Sciatic nerve (tissue), 2 donors: Measurements from ENCODE around the gene PLXNC1. TPM values are rescaled to one million over a fixed set of nuclear protein-coding genes. Genes with fewer than 3 reads are reported as not detected.

ENCODE experiments used
- ATAC-seq: fragments of 200-7000 bp; cut with Tn5 transposase; one replicate; pipeline ENCODE4 v1.9.1; 2020; ENCODE audit warnings: mild to moderate bottlenecking, moderate library complexity
- DNase-seq: peaks from one replicate; pipeline ENCODE4 v3.0.0-alpha.2; 2020; ENCODE audit warnings: low spot score
- intact Hi-C: fragments of 100-400 bp; cut with DNase I; formaldehyde crosslinking; loops from one replicate; pipeline ENCODE4 v1.14.2; 2022
- total RNA-seq: library from RNA; stranded (reverse); fragmentation: NEBNext Ultra II Directional; extraction: Animal tissue kit (Norgen Biotek cat#: 25700); gene quantifications from one replicate; pipeline ENCODE4 v1.2.1, GENCODE V29; 2021
- donor health status: DM: no; HTN: no; CAD: no.
- donor health status: DM: no; HTN: no; CAD: no.

The PLXNC1 gene
- total RNA-seq, 1 donor from 2014 or later, result 22.8 TPM

DNA sequence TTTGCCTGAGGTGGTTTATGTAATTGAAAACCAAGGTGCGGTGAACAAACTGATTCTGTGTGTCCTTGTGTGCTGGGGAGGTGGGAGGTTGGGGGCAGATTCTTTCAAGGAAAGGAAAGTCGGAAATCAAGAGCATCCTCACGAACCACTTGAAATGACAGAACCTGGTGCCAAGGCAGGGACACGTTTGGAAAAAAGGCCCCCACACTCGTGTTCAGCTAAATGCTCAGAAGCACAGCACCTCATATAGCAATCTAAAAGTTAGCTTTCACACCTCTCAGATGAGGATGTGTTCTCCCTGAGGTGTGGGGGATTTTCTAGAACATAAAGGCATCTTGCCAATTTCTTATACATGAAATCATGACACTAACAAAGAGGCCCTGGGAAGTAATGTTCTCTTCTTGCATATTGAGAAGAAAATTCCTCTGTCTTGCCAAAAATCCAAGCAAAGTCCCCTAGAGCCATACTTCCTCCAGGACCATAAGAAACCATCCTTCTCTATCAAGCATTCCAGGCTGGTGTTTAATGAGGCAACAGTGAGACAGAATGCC lies 119.6 kb downstream of the PLXNC1 start:
- intact Hi-C loops, result no loop called here
- DNase-seq (no peak), ATAC-seq (no peak)

DNA sequence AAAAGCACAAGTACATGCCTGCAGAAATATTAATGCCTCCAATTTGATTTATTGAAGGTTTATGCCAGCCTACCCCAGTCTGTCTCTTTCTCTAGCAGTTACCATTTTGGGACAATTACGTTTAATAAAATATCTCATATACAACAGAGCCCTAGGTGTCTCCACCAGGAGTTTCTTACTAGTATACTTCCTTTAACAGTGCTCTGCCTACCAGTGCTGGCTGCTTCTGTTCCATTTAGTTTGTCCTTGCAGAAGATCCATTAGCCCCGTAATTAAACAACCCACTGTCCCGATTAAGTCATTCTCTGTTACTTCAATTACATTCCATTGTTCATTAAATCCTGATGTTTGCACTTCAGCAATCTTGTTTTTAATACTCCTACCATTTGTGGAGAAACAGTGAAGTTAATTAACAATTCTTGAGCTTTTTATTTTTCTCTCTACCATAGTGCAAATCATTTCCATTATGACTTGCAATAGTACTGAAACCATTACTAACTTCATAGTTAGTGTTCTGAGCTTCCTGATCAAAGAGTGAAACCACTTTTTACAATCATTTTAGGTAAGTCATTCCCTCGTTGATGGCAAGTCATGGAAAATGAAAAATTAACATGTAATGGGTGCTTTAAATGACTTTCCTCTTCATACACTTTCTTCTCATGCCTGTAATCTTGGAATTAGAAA lies 121.1 kb downstream of the PLXNC1 start:
- no peak for ATAC-seq
- no peak for DNase-seq
- intact Hi-C loops, result no loop called here

DNA sequence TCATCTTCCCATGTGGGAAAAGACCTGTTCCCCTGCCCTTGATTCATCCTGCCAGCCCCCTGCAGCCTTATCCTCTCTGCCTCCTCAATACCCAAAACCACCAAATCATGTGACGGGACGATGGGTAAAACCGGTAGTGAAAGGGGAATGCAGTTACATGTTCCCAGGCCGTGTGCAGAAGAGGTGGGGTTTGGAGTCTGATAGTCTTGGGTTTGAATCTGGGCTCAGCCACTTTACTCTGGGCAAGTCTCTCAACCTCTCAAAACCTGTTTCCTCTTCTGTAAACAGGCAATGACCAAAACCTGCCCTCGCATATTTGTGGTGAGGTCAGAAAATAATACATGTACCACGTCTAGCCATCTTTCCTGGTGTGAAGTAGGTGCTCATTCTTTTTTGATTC lies 123.0 kb downstream of the PLXNC1 start:
- ATAC-seq, result no peak
- no peak for DNase-seq
- intact Hi-C loops, result no loop called here

DNA sequence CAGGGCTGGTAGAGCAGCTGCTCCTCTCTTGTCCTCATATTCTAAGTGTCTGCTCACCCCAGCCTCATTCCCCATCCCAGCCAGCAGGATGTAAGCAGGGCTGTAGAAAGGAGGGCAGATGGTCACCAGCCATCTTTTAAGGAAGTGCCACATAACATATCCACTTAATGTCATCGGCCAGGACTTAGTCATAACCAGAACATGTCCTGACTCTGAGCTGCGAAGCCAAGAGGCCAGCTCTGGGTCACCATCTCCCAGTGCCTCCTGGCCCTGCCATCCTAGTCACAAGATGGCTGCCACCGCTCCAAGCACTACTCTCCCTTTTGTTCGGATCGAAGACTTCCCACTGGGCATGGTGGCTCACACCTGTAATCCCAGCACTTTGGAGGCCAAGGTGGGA lies 123.9 kb downstream of the PLXNC1 start:
- DNase-seq, result no peak
- intact Hi-C loops, result no loop called here
- no peak for ATAC-seq

DNA sequence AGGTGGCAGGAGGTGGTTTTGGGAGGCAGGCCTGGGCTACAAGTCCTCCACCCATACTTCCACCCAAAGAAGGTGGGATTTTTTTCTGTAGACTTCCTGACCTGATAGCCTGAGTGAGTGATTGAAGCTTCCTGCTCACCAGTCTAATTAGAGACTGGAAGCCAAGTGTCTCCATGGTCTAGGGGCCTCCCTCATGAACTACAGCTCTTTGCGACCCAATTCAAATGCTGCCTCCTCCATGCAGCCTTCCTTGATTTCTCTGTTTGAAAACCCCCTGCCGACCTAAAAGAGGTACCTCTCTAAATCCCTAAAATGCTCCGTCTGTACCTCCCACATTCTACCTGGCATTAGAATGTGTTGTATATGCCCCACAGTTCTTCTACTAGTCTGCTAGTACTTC lies 124.9 kb downstream of the PLXNC1 start:
- ATAC-seq (no peak), DNase-seq (no peak)
- intact Hi-C loops, result no loop called here

DNA sequence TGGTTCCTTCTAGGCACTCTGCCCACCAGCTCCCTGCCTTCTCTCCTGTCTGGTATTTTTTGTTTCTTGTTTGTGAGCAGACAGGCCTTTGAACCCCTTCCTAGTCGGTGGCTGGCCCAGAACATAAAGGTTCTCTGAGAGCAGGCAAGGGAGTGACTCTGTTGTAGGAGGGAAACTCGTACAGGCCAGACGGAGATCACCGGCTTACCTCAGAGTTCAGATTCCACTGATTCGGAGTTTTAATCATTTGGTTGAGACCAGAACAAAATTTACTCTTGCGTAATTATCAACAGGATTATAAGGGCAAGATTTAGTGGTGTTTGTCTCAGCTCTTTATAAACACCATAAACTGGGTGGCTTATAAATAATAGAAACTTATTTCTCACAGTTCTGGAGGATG lies 128.3 kb downstream of the PLXNC1 start:
- peak; percentile 73 for ATAC-seq
- intact Hi-C loops, result no loop called here

DNA sequence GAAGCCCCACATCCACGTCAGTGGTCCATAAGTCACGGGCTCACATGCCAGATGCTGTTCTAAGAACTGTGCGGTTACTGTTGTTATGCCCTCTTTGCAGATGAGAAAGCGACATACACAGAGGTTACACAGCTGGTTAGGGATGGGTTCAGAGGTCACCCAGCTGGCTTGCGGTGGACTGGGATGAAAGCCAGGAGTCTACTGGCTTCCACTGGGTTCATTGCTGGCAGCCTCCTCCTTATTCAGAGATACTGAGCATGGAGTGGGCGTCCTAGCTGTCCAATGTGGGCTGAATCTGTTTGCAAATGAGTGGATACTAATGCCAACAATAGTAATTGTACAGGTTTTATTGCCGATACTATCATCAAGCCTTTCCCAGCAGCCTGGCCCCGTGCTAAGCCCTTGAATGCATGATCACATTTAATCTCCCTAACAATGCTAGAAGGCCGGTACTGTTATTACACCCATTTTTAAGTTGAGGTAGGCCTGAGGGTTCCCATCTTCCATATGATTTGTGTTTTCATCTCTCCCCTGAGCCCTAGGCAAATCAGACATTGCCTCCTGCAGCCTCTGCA lies 129.1 kb downstream of the PLXNC1 start:
- intact Hi-C loops, result no loop called here
- DNase-seq (no peak), ATAC-seq (peak; percentile 95)

More for the DNA sequence above, 128.3 kb downstream of the PLXNC1 start:
- no peak for DNase-seq

DNA sequence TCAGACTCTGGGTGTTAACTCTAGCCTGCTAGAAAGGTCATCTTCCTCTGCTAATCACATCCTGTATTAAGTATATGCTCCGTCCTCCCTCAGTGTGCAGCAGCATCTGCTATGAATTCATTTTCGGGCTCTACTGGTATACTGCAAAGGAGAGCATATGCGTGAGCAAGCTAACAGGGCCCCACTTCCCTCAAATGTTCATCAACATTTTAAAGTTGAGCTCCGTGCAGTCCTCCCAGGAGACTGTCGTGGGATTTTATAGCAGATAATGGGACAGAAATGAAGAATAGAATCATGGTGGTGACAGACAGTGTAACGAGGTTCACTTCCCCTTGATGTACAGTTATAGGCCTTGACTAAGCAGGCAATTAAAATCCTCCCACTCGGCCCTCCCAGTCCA lies 131.7 kb downstream of the PLXNC1 start:
- intact Hi-C loops, result no loop called here
- ATAC-seq (no peak), DNase-seq (no peak)

DNA sequence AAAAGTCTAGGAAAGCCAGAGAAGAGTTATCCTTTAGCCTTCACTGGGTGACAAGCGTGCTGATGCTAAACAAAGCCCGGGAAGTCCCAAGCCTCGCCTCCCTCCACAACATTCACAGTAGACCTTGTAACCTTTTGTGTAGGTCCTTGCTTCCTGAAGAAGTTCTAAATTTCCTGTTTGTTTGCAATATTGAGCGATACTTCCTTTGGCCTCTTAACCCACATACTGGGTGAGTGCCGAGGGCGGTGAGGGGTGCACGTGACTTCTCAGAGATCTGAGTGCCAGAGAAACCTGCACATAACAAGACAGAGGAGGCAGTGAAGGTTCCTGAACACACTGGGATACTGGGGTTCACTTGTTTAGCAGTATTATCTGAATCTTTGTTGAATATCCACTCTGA lies 134.3 kb downstream of the PLXNC1 start:
- intact Hi-C loops, result no loop called here
- ATAC-seq, result peak; percentile 45
- no peak for DNase-seq

DNA sequence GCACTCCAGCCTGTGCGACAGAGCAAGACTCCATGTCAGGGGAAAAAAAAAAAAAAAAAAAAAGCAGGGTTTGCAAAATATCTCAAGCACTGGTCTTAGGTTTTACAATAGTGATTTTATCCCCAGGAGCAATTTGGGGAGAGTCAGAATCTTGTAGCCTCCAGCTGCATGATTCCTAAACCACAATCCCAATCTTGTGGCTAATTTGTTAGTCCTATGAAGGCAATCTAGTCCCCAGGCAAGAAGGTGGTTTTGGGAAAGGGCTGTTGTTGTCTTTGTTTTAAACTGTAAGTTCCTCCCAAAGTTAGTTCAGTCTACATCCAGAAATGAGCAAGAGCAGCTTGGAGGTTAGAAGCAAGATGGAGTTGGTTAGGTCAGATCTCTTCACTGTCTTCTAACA lies 135.7 kb downstream of the PLXNC1 start:
- ATAC-seq, result no peak
- intact Hi-C loops, result no loop called here

DNA sequence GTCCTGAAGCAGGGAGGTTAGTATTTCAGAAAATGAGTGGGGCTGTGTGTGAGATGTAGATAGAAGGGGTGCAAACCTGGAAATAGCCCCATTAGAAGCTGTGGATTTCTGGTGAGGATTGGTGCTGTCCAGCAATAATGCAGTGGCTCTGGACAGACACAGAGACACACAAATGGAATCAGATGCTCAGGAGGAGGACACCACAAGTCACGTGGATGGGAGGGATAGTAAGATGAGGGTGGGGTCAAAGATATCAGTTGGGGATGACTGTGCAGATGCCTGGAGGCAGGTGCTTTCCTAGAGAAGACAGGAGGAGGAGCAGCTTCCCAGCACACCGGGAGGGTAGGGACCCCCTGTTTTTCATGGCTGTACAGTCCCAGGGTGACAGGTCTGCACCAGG lies 136.5 kb downstream of the PLXNC1 start:
- DNase-seq (no peak), ATAC-seq (no peak)
- intact Hi-C loops, result no loop called here

More for the DNA sequence above, 135.7 kb downstream of the PLXNC1 start:
- DNase-seq, result no peak

DNA sequence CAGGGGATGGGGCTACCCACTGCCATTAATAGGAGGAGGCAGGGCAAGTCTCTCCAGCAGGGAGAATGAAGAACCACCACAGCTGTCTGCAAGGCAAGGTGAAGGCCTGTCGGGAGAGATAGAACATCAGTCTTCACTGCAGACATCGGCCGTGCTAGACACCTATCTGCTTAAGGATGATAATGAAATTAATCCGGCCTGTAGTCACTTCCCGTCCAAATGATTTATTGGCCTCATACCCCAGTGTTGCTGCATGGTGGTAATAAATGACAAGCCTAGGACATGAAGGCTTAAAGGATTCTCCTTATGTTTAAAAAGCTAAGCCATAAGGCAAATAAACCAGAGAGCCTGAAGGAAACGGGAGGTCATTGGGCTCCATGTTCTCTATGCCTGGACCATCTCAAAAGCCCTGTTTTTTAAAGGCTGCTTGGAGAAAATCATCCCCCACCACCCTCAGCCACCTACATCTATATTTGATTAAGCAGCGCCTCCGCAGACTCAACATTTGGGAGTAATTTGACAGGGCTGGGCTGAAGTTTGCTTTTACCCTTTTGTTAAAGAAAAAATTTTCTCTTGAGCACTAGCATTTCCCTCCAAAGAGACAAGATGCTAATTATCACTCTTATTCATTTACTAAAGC lies 137.7 kb downstream of the PLXNC1 start:
- no peak for DNase-seq
- intact Hi-C loops, result no loop called here
- ATAC-seq, result no peak

DNA sequence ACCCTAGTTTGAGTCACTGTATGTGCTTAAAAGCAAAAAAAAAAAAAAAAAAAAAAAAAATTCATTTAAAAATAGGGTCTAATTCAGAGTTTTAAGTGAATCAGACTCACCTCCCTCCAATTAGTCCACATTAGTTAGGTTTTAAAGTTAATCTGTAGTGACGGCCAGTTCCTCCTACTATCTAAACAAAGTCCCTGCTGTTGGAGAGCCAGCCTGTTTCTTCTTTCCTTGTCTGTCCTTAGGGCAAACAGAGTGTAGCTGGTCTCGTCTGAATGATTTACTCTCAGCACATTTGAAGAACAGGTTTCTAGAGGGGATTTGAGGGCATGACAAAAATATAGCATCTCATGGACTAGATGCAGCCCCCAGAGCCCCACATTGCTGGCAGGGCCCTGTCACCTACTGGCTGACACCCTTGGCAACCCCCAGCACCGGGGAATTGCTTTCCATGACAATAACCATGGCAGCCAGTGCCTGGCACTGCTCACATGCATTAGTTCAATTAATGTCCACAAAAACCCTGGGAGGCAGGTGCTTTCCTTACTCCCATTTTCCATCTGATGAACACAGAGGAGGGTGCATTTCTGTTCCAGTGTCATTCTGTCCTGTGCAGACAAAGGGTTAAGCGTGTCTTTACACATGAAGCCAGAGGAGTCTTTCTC lies 138.3 kb downstream of the PLXNC1 start:
- ATAC-seq, result no peak
- DNase-seq, result no peak
- intact Hi-C loops, result no loop called here

DNA sequence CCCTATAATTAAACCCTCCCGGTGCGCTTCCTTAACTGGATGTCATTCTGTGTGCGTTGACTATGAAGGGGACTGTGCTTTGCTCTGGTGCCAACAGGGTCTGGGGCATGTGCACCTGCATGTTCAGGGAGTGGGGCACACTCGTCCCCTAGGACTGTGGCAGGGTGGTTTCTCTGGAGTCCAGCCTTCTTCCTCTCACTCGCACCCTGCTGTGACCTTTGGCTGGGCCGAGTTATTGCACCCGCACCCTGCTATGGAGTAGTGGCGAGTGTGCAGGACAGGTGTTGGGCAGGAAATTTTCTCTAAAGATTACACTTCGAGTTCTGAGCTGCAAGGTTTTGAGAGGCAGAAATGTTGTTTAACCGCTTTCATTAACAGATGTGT lies 138.9 kb downstream of the PLXNC1 start:
- ATAC-seq, result no peak
- intact Hi-C loops, result no loop called here

DNA sequence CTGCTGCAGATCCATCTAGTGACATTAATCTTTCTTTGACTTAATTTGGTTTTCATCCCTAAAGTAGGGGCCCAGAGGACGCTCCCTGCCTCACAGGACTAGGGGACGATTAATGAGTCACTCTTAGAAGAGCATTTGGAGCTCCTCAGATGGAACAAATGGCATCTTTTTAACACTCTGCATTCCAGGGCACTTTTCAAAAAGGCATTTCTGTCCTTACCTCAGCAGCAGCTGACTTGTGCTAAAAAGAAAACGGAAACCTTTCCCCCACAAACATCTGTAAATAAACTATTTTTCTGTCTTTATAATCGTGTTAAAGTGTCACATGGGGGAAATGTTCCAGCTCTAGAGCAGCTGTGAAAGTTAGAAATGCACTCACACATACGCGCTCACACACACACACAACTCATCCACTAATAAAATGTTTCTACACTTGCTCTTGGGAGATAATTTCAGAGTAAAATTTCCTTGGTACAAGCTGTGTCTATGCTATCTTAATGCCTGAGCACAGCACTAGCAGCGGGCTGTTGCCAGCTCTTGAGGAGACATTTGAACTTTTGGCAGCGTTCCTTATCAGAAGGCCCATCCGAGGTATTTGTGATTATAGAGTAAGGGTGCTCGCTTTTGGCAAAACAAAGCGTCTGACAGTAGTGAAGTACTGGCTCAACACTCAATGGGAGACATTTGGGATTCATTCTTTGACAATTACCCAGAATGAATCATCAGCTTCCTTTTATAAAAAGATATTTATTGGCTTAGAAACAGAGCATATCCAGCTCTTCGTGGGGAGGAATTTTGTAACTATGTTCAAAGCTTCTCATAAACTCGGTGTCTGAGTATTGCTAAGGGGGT lies 141.3 kb downstream of the PLXNC1 start:
- intact Hi-C loops, result no loop called here
- DNase-seq (no peak), ATAC-seq (peak; percentile 81)

More for the DNA sequence above, 138.9 kb downstream of the PLXNC1 start:
- DNase-seq, result no peak

DNA sequence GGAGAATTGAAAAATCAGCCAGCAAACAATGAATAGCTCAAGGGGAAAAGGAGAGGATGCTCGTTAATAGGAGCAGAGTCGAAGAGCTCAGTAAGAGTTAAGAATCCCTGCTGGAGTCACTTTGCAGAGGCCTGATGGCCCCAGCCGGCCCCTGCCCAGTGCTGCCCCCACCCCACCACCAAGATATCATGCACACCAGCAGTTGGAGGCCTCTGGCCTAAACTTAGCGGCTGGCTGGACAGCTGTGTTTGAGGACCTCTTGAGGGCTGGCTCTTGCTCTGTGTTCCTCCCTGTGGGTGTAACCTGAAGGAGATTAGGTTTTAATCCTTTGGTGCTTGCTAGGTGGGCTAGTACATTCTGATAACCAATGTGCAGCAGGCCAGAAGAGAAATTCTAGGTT lies 142.0 kb downstream of the PLXNC1 start:
- no peak for DNase-seq
- ATAC-seq, result peak; percentile 43
- intact Hi-C loops, result no loop called here

DNA sequence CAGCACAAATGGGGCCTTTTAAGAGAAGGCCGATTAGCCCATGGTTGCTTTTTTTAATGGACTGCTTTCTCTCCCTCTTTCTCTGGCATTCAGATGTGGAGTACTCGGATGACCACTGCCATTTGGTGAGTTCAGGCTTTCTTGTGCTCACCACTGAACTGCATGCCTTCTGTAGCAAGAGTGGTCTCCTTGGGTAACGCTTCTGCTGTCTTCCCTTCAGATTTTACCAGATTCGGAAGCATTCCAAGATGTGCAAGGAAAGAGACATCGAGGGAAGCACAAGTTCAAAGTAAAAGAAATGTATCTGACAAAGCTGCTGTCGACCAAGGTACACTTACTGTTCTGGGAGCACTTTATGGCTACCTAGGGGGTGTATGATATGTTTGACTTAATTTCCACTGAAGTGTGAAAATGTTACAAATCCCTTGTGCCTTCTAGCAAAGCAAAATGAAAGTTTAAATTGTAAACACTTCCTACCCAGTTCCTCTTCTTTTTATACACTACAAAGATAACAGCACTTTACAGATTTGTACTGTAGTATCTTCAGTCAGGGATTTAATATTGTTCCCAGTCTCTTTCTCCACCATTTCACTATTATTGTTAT lies 148.8 kb downstream of the PLXNC1 start:
- ATAC-seq (no peak), DNase-seq (no peak)
- intact Hi-C loops, result no loop called here

DNA sequence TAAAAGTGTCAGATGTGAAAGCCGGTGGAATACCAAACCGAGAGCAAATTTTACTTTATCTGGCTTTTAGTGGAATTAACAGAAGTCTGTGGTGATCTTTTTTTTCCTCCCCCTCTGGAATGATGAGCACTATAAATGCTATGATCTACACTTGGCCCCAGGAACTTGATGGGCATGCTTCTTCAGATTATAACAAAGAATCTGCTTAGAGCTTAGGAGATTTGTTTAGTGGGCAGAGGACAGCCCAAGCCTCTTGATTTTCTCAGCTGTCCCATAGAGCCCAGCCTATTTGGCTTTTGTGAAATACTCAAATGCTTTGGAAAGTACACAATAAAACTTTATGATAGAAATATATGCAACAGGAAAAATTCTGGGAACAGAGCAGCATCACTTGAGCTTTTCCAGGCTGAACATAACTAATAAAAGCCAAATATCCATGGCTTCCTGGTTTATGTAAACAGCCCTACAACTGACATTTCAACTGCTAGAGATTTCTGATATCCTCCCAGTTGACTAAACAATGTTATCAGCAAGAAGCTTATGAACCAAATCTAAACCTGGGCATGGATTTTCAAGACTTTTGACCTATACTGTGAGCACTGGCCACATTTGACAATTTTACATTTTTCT lies 149.6 kb downstream of the PLXNC1 start:
- no peak for DNase-seq
- intact Hi-C loops, result no loop called here
- ATAC-seq, result no peak
